Measurements from ENCODE around the gene BCL11B. TPM values are rescaled to one million over a fixed set of nuclear protein-coding genes. Genes with fewer than 3 reads are reported as not detected.

Gene BCL11B
- total RNA-seq, 4 donors from 2014 or later = 7.7 to 10.2 (median 10.0) TPM

DNA sequence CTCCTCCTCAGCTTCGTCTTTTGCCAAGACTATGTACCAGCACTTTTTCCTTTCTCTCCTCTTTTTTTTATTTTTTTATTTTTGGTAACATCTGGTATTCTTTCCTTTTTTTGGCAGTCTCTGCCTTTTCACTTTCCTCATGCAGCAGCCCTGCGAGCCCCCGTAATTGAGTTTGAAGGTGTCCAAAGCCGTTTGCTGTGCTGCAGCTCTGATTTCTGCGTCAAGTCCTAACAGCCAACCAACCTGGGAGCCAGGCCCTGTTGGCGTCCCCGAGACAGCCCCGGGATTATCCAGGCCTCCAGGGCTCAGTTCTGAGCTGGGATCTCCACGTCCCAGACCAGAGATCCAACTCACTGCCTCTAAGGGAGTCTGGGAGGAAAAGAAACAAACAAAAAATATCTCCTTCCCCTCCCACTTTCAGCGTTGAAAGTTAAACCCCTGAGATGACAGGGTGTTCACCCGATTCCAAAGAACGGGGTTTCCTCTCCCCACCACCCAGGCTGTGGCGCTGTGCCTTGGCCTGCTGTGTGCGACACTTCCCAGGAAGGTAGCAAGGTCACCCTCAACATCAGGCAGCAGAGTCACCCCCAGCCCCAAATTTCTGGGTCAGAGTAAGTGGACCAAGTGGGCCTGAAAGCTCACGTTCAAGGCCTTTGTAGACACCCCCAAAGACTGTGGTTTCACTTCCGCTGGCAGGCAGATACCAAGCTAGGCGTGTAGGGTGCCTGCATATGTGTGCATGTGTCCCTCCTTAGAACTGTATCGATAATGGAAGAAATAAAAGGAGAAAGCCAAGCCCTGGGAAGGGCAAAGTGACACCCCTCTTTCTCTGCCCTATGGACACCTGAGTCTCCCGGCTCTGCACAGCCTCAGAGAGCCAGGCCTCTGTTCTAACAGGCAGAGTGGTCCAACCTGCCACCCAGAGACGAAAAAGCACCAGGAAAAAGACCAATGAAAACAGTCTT lies 11.1 kb downstream of the BCL11B start:
- TF ChIP-seq, protein P1, sequence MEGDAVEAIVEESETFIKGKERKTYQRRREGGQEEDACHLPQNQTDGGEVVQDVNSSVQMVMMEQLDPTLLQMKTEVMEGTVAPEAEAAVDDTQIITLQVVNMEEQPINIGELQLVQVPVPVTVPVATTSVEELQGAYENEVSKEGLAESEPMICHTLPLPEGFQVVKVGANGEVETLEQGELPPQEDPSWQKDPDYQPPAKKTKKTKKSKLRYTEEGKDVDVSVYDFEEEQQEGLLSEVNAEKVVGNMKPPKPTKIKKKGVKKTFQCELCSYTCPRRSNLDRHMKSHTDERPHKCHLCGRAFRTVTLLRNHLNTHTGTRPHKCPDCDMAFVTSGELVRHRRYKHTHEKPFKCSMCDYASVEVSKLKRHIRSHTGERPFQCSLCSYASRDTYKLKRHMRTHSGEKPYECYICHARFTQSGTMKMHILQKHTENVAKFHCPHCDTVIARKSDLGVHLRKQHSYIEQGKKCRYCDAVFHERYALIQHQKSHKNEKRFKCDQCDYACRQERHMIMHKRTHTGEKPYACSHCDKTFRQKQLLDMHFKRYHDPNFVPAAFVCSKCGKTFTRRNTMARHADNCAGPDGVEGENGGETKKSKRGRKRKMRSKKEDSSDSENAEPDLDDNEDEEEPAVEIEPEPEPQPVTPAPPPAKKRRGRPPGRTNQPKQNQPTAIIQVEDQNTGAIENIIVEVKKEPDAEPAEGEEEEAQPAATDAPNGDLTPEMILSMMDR (IDR thresholded peaks at IDR 0.05) = no peak
- TF ChIP-seq POLR2A (IDR thresholded peaks at IDR 0.05) = no peak
- peak in 2 of 3 donors; percentile 63 to 79 for DNase-seq
- no peaks in the 10 kb centered on the region for H3K9me3 ChIP-seq
- no peaks in the 10 kb centered on the region for H3K36me3 ChIP-seq
- H3K4me3 ChIP-seq = peak overlapping the region in 1 of 4 donors; percentile 0
- no peaks in the 10 kb centered on the region for H3K4me1 ChIP-seq
- H3K27ac ChIP-seq = peak overlapping the region; percentile 74 to 88 (median 78)
- no peaks in the 10 kb centered on the region for H3K27me3 ChIP-seq

DNA sequence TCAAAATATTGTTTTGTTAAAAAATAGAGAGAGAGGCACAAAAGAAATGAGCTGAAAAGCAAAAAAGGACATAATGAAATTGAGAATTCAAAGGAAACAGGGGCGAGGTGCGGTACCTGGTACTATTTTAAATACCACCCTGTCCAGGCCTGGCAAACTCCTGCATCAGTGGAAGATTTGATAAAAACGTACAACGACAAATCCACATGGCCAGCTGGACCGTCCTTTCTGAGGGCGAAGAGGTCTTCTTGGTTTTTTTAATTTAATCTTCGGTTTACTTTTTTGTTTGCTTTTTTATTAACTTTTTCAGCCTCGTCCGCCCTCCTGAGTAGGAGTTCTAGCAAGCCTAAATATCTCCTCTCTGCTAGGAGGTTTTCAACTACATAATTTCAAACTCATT lies 11.9 kb downstream of the BCL11B start:
- no peaks in the 10 kb centered on the region for H3K27me3 ChIP-seq
- H3K9me3 ChIP-seq = no peaks in the 10 kb centered on the region
- no peaks in the 10 kb centered on the region for H3K36me3 ChIP-seq
- H3K27ac ChIP-seq = peak overlapping the region in 3 of 4 donors; percentile 74 to 80 (median 77)
- no peak for TF ChIP-seq POLR2A (IDR thresholded peaks at IDR 0.05)
- TF ChIP-seq, protein P1 (IDR thresholded peaks at IDR 0.05) = no peak
- no peaks in the 10 kb centered on the region for H3K4me1 ChIP-seq
- peak overlapping the region in 1 of 4 donors; percentile 0 for H3K4me3 ChIP-seq
- DNase-seq = no peak

DNA sequence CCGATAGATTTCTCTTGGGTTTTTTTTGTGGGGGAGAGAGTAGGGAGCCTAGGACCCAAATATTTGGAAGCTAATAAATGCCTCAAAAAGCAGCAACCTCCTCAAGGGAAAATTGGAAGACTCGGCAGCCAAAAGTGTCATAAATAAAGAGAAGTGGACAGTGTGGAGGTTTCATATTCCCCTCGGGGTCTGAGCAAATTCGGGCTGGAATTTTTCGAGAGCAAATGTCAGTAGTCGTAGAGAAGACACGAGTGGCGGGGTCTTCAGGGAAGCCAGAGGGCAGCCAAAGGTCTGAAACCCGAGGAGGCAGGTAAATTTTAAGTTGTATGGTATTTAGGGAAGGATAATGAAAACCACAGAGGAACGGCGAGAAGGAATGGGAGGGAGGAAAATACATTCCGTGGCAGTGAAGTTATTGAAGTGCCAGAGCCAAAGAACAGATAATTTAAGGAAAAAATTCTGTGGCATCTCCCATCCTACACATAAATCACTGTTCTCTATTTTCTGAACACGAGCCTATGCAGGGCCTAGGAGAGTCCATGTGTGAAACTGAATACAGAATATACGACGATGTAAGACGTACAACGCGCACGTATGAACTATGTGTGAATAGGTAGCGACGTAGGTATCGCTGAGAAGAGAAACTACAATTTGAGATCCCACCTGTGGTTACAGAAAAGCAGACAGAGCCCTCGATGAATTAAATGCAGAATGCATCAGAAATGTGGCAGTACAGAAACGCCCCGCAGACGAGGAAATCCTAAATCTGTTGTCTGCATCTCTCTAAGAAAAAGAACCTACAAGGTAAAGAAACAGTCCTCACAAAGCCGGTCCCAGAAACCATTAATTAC lies 12.9 kb downstream of the BCL11B start:
- Histone ChIP-seq H3K4me3 (peak overlapping the region in 1 of 4 donors; percentile 1), H3K4me1 (no peaks in the 10 kb centered on the region), H3K27me3 (no peaks in the 10 kb centered on the region), H3K27ac (peak overlapping the region; percentile 67 to 80 (median 76)), H3K9me3 (no peaks in the 10 kb centered on the region), H3K36me3 (peaks cover 0 to 6% (median 0%) of the 10 kb centered on the region in 3 donors)
- no peak for DNase-seq
- TF ChIP-seq POLR2A (IDR thresholded peaks at IDR 0.05) = no peak
- TF ChIP-seq, protein P1 (IDR thresholded peaks at IDR 0.05) = no peak

DNA sequence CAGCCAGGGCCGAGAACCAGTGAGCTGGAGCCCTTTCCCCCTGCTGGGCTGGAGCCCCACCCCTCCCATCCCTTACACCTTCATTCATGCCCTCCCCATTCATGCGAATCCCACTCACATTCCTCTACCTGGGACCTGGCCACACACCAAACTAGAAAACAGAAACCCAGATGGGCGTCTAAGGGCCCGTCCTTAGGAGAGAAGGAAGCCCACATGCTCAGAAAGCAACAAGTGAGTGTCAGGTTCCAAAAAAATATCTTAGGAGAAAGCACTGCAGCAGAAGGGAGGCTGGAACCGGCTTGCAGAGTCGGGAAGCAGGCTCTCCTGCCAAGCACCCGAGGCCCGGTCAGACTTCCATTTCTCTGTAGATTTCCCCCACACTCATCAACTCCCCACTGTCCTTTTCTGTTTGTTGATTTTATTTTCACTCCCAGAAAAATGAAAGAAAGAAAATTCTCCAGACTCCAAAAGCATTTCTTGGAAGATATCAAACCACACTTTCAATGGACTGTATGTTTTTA lies 13.6 kb downstream of the BCL11B start:
- peak overlapping the region; percentile 56 to 77 (median 70) for H3K27ac ChIP-seq
- TF ChIP-seq, protein P1 (IDR thresholded peaks at IDR 0.05) = no peak
- no peak for TF ChIP-seq POLR2A (IDR thresholded peaks at IDR 0.05)
- no peak for DNase-seq

DNA sequence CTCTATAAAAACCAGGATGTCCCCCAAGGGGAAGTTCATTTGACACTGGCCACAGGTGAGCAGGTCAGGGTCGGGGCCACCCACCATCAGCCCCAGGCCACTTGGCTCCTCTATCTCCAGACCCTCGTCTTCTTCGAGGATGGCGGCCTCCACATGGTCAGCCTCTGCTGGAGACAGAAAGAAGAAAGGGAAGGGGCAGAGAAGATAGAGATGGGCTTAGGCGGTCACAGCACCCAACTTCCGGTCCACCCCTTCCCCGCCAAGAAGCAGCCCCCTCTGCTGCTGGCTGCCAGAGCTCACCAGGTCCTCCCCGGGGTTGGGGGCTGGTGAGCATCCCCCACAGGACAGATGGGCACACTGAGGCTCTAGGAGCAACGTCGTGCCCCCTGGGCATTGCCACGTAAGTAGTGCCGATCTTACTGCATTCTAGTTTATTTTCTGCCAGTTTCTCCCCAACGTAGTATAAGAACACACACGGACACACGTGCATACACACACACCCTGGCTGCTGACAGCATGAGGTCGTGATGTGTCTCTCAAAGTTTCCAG lies 14.2 kb downstream of the BCL11B start:
- H3K4me3 ChIP-seq = peak overlapping the region in 1 of 4 donors; percentile 1
- H3K27me3 ChIP-seq = no peaks in the 10 kb centered on the region
- H3K4me1 ChIP-seq = no peaks in the 10 kb centered on the region
- peak overlapping the region; percentile 56 to 77 (median 70) for H3K27ac ChIP-seq
- no peak for TF ChIP-seq POLR2A (IDR thresholded peaks at IDR 0.05)
- TF ChIP-seq, protein P1 (IDR thresholded peaks at IDR 0.05) = no peak
- H3K36me3 ChIP-seq = peaks cover 0 to 7% (median 0%) of the 10 kb centered on the region in 3 donors
- H3K9me3 ChIP-seq = no peaks in the 10 kb centered on the region
- DNase-seq = no peak

More for the DNA sequence above, 13.6 kb downstream of the BCL11B start:
- peaks cover 0 to 7% (median 0%) of the 10 kb centered on the region in 3 donors for H3K36me3 ChIP-seq
- H3K27me3 ChIP-seq = no peaks in the 10 kb centered on the region
- H3K4me1 ChIP-seq = no peaks in the 10 kb centered on the region
- H3K9me3 ChIP-seq = no peaks in the 10 kb centered on the region
- peak overlapping the region in 2 of 4 donors; percentile 1 to 10 for H3K4me3 ChIP-seq

Measured in Peyer's patch (tissue), 4 donors.